VCaP (cell line): ENCODE measurements around the gene SFTPB.

Source experiments
- H3K27ac ChIP-seq: fragments of 450-650 bp; 2 replicates; pipeline ENCODE4 v1.5.1; 2017
- TF ChIP-seq, protein P1 (sequence below): fragments of 450-650 bp; conservative IDR thresholded peaks from 2 replicates; pipeline ENCODE4 v1.5.1; 2017; ENCODE audit warnings: mild to moderate bottlenecking, moderate library complexity

The SFTPB gene

DNA sequence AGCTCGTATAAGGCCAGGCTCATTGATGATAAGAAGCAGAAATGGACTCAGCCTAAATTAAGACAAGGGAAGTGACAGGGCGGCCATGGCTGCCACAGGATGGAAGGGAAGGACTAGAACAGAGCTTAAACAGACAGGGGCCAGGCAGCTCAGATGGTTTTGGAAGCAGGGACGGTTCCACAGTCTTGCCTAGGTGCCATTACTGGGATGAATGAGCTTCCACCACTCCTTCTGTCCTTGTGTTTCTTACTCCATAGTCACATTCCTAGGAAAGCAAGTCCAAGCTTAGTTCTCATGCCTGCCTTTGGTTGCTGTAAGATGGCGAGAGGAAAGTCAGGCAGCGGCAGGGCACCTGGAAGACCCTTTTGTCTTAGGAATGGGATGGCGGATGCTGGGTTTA, 38.1 kb upstream of the SFTPB start:
- TF ChIP-seq, protein P1, sequence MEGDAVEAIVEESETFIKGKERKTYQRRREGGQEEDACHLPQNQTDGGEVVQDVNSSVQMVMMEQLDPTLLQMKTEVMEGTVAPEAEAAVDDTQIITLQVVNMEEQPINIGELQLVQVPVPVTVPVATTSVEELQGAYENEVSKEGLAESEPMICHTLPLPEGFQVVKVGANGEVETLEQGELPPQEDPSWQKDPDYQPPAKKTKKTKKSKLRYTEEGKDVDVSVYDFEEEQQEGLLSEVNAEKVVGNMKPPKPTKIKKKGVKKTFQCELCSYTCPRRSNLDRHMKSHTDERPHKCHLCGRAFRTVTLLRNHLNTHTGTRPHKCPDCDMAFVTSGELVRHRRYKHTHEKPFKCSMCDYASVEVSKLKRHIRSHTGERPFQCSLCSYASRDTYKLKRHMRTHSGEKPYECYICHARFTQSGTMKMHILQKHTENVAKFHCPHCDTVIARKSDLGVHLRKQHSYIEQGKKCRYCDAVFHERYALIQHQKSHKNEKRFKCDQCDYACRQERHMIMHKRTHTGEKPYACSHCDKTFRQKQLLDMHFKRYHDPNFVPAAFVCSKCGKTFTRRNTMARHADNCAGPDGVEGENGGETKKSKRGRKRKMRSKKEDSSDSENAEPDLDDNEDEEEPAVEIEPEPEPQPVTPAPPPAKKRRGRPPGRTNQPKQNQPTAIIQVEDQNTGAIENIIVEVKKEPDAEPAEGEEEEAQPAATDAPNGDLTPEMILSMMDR: no peak
- H3K27ac ChIP-seq: no peak overlapping the region

GRCh38 chr2:85705680-85706039, 37.7 kb upstream of the SFTPB start:
- TF ChIP-seq, protein P1: no peak

DNA sequence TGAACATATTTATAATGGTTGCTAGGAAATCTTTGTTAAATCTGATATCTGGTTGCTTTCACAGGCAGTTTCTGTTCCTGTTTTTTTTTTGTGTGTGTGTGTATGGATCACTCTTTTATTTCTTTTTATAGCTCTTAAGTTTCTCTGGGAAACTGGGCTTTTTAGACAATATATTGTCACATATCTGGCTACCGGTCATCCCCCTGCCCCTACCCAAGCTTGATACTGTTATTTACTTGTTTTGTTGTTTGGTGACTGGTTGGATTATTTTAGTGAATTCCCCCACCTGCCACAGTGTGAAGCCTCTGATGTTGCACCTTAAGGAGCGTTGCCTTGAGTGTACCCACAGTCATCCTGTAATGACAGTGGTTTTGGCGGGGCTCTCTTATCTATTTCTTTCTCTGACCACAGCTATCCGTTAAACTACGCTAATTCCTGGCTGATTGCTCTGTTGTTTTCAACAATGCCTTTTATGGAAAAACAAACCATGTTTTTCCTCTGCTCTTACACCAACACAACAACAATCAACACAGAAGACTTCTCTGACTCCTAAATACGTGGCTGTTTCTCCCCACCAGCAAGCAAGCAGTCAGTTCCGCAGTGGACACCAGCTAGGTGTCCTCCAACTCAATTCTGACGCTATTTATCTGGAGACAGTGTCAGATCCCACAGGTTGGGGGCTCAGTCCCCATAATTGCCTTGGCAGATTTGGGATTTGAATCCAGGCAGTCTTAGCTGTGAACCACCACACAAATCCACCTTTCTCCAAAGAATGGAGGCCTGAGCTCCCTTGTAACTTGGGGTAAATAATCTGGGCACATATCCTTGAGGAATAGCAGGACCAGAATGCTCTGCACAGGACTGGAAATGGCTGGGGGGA, 37.0 kb upstream of the SFTPB start:
- no peak overlapping the region for H3K27ac ChIP-seq
- TF ChIP-seq, protein P1: no peak

More at GRCh38 chr2:85705680-85706039, 37.7 kb upstream of the SFTPB start:
- no peak overlapping the region for H3K27ac ChIP-seq

GRCh38 chr2:85704038-85704437, 36.0 kb upstream of the SFTPB start:
- TF ChIP-seq, protein P1: no peak
- H3K27ac ChIP-seq: no peak overlapping the region

GRCh38 chr2:85703329-85703728, 35.3 kb upstream of the SFTPB start:
- TF ChIP-seq, protein P1: no peak
- H3K27ac ChIP-seq: no peak overlapping the region

DNA sequence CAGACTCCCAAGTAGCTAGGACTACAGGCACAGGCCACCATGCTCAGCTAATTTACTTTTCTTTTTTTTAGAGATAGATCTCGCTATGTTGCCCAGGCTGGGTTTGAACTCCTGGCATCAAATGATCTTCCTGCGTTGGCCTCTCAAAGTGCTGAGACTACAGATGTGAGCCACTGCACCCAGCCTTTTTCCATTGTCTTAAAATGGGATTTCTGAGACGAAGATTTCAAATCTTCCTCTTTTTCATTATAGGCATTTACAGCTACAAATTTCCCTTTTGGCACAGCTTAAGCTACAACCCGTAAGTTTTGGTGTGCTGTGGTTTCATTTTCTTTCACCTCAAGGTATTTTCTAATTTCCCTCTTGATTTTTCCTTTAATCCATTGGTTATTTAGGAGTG, 34.8 kb upstream of the SFTPB start:
- TF ChIP-seq, protein P1: no peak
- H3K27ac ChIP-seq: no peak overlapping the region

GRCh38 chr2:85702172-85702571, 34.2 kb upstream of the SFTPB start:
- TF ChIP-seq, protein P1: no peak
- no peak overlapping the region for H3K27ac ChIP-seq
